Tibial nerve (tissue), 4 donors: ENCODE measurements around the gene GSN. TPM values are rescaled to one million over a fixed set of nuclear protein-coding genes. Genes with fewer than 3 reads are reported as not detected.

Source experiments
- DNase-seq, 2 donors: peaks; one replicate each; pipeline ENCODE4 v3.0.0-alpha.2; 2019; ENCODE audit warnings: low spot score in 2 of 2
- H3K27ac ChIP-seq, 4 donors: fragments of 200-600 bp; sonication (generic) in 3 of 4; one replicate each; pipeline ENCODE4 v1.5.1; 2017 to 2019; ENCODE audit warnings: mild to moderate bottlenecking in 1 of 4
- H3K27me3 ChIP-seq, 2 donors: fragments of 200-600 bp; sonication (generic) in 1 of 2; one replicate each; pipeline versions ENCODE4 v1.5.1 to v1.6.0; 2017 to 2019
- H3K36me3 ChIP-seq, 3 donors: fragments of 200-600 bp; sonication (generic); one replicate each; pipeline ENCODE4 v1.5.1; 2018 to 2019
- H3K4me1 ChIP-seq, 4 donors: fragments of 200-600 bp; sonication (generic) in 3 of 4; one replicate each; pipeline ENCODE4 v1.5.1; 2017 to 2019
- H3K4me3 ChIP-seq, 4 donors: fragments of 200-600 bp; sonication (generic) in 3 of 4; one replicate each; pipeline ENCODE4 v1.5.1; 2017 to 2019; ENCODE audit warnings: mild to moderate bottlenecking in 1 of 4, moderate library complexity in 1 of 4
- H3K9me3 ChIP-seq, 4 donors: fragments of 200-600 bp; sonication (generic) in 3 of 4; one replicate each; pipeline ENCODE4 v1.5.1; 2017 to 2019
- CTCF ChIP-seq, 5 experiments: fragments of 200-600 bp in 3 of 5; fragments of 450-650 bp in 2 of 5; sonication (generic) in 3 of 5; IDR thresholded peaks; one replicate each; pipeline ENCODE4 v1.5.1; 2016 to 2019; ENCODE audit warnings: antibody characterized with exemption in 5 of 5, mild to moderate bottlenecking in 3 of 5, moderate library complexity in 2 of 5
- EP300 ChIP-seq, 2 donors: sonication (generic); formaldehyde crosslinking; IDR thresholded peaks; one replicate each; pipeline ENCODE4 v1.6.1; 2017; ENCODE audit warnings: antibody characterized with exemption in 2 of 2, mild to moderate bottlenecking in 1 of 2
- POLR2A ChIP-seq, 2 donors: fragments of 450-650 bp; IDR thresholded peaks; one replicate each; pipeline ENCODE4 v1.6.1; 2017; ENCODE audit warnings: antibody characterized with exemption in 2 of 2, mild to moderate bottlenecking in 2 of 2, moderate library complexity in 2 of 2
- WGBS, 2 donors: methylation state at CpG; one replicate each; pipeline ENCODE4 v1.1.5; 2018; 5-methylcytosine and 5-hydroxymethylcytosine counted together
- total RNA-seq, 4 donors: library from RNA; depleted of rRNA; stranded (reverse); fragments of >200 nt; gene quantifications; one replicate each; pipeline ENCODE4 v1.1.0, GENCODE V29; 2016

The GSN gene
- total RNA-seq, 4 donors from 2014 or later = 1,899 to 6,678 (median 4,539) TPM

GRCh38 chr9:121324755-121325154 lies 56.8 kb downstream of the GSN start:
- TF ChIP-seq CTCF (IDR thresholded peaks at IDR 0.05) = no peak
- TF ChIP-seq POLR2A (IDR thresholded peaks at IDR 0.05) = no peak
- no peak for TF ChIP-seq EP300 (IDR thresholded peaks at IDR 0.05)
- Histone ChIP-seq H3K36me3 (peaks cover 10 to 96% (median 33%) of the 10 kb centered on the region in 3 donors), H3K27ac (peak overlapping the region; percentile 66 to 89 (median 78)), H3K9me3 (no peaks in the 10 kb centered on the region), H3K4me1 (peaks cover 0 to 84% (median 28%) of the 10 kb centered on the region in 4 donors), H3K27me3 (no peaks in the 10 kb centered on the region), H3K4me3 (no peak overlapping the region)
- DNase-seq = no peak
- 77 to 88% methylated on average over 2 of the region's 2 CpGs for WGBS, 2 donors

GRCh38 chr9:121325387-121325786 lies 57.4 kb downstream of the GSN start:
- peaks cover 14 to 99% (median 39%) of the 10 kb centered on the region in 3 donors for H3K36me3 ChIP-seq
- H3K4me1 ChIP-seq = peaks cover 0 to 79% (median 27%) of the 10 kb centered on the region in 4 donors
- H3K9me3 ChIP-seq = no peaks in the 10 kb centered on the region
- no peak overlapping the region for H3K4me3 ChIP-seq
- TF ChIP-seq EP300 (IDR thresholded peaks at IDR 0.05) (no peak), CTCF (IDR thresholded peaks at IDR 0.05) (no peak), POLR2A (IDR thresholded peaks at IDR 0.05) (no peak)
- no peak for DNase-seq
- no peaks in the 10 kb centered on the region for H3K27me3 ChIP-seq
- peak overlapping the region; percentile 66 to 89 (median 78) for H3K27ac ChIP-seq
- WGBS, 2 donors = 67 to 81% methylated on average over 7 of the region's 7 CpGs

GRCh38 chr9:121326130-121326838 lies 58.3 kb downstream of the GSN start:
- Histone ChIP-seq H3K27ac (peak overlapping the region; percentile 72 to 89 (median 82)), H3K9me3 (no peaks in the 10 kb centered on the region), H3K4me3 (no peak overlapping the region), H3K36me3 (peaks cover 10 to 100% (median 40%) of the 10 kb centered on the region in 3 donors), H3K4me1 (peaks cover 0 to 75% (median 20%) of the 10 kb centered on the region in 4 donors), H3K27me3 (no peaks in the 10 kb centered on the region)
- DNase-seq = peak; percentile 87 to 96
- TF ChIP-seq EP300 (IDR thresholded peaks at IDR 0.05) (peak; percentile 89 to 94), POLR2A (IDR thresholded peaks at IDR 0.05) (peak in 1 of 2 donors; percentile 22), CTCF (IDR thresholded peaks at IDR 0.05) (no peak)
- 52 to 66% methylated on average over 18 of the region's 19 CpGs for WGBS, 2 donors

- WGBS, 2 donors = 86 to 98% methylated on average over 6 to 10 of the region's 11 CpGs
- H3K4me1 ChIP-seq = peaks cover 0 to 75% (median 22%) of the 10 kb centered on the region in 4 donors
- H3K36me3 ChIP-seq = peaks cover 10 to 100% (median 41%) of the 10 kb centered on the region in 3 donors
Observed at GRCh38 chr9:121326901-121327613, 59.1 kb downstream of the GSN start.

More at GRCh38 chr9:121326901-121327613, 59.1 kb downstream of the GSN start:
- Histone ChIP-seq H3K9me3 (no peaks in the 10 kb centered on the region), H3K4me3 (no peak overlapping the region), H3K27me3 (no peaks in the 10 kb centered on the region), H3K27ac (peak overlapping the region; percentile 72 to 89 (median 82))
- DNase-seq = no peak
- TF ChIP-seq EP300 (IDR thresholded peaks at IDR 0.05) (no peak), POLR2A (IDR thresholded peaks at IDR 0.05) (no peak), CTCF (IDR thresholded peaks at IDR 0.05) (no peak)
